Breast epithelium (tissue), 4 donors: ENCODE data around the gene CWC27. TPM values are rescaled to one million over a fixed set of nuclear protein-coding genes. Genes with fewer than 3 reads are reported as not detected.

Experiments
- DNase-seq, 2 donors: peaks; one replicate each; pipeline ENCODE4 v3.0.0-alpha.2; 2019; ENCODE audit warnings: low spot score in 2 of 2
- H3K27ac ChIP-seq, 2 donors: fragments of 200-600 bp; sonication (generic) in 1 of 2; one replicate each; pipeline ENCODE4 v1.5.1; 2016 to 2019; ENCODE audit warnings: mild to moderate bottlenecking in 1 of 2
- H3K27me3 ChIP-seq, 2 donors: fragments of 200-600 bp; sonication (generic) in 1 of 2; one replicate each; pipeline versions ENCODE4 v1.5.1 to v1.6.0; 2017 to 2019; ENCODE audit warnings: control low read depth in 1 of 2, mild to moderate bottlenecking in 1 of 2
- H3K36me3 ChIP-seq: fragments of 200-600 bp; one replicate; pipeline ENCODE4 v1.5.1; 2019
- H3K4me1 ChIP-seq, 2 donors: fragments of 200-600 bp; sonication (generic); one replicate each; pipeline ENCODE4 v1.5.1; 2016 to 2019; ENCODE audit warnings: control low read depth in 1 of 2
- H3K4me3 ChIP-seq, 3 donors: fragments of 200-600 bp; sonication (generic); 1 replicate in 2 of 3; 2 replicates in 1 of 3; pipeline ENCODE4 v1.5.1; 2016 to 2019; ENCODE audit warnings: mild to moderate bottlenecking in 3 of 3, moderate library complexity in 2 of 3
- H3K9me3 ChIP-seq, 2 donors: fragments of 200-600 bp; sonication (generic) in 1 of 2; one replicate each; pipeline ENCODE4 v1.5.1; 2016 to 2019; ENCODE audit warnings: control low read depth in 1 of 2
- POLR2A ChIP-seq: fragments of 450-650 bp; IDR thresholded peaks from one replicate; pipeline ENCODE4 v1.6.1; 2016; ENCODE audit warnings: antibody characterized with exemption, mild to moderate bottlenecking, moderate library complexity
- POLR2AphosphoS5 ChIP-seq, 3 donors: sonication (generic); formaldehyde crosslinking; IDR thresholded peaks; one replicate each; pipeline ENCODE4 v1.6.1; 2017; ENCODE audit warnings: antibody characterized with exemption in 3 of 3
- intact Hi-C: fragments of 100-400 bp; cut with DNase I; formaldehyde crosslinking; loops from one replicate; pipeline ENCODE4 v1.15.1; 2023; ENCODE audit warnings: low total_unique reads
- total RNA-seq, 3 donors: library from RNA; depleted of rRNA; stranded (reverse); fragments of >200 nt; gene quantifications; one replicate each; pipeline ENCODE4 v1.1.0, GENCODE V29; 2016
- TF ChIP-seq, protein P1 (sequence below), 3 donors: fragments of 450-650 bp; IDR thresholded peaks; one replicate each; pipeline ENCODE4 v1.5.1; 2016 to 2017; ENCODE audit warnings: antibody characterized with exemption in 3 of 3, mild to moderate bottlenecking in 3 of 3, moderate library complexity in 3 of 3

CWC27 gene
- total RNA-seq, 3 donors from 2014 or later: 10.6 to 19.9 (median 18.0) TPM

DNA sequence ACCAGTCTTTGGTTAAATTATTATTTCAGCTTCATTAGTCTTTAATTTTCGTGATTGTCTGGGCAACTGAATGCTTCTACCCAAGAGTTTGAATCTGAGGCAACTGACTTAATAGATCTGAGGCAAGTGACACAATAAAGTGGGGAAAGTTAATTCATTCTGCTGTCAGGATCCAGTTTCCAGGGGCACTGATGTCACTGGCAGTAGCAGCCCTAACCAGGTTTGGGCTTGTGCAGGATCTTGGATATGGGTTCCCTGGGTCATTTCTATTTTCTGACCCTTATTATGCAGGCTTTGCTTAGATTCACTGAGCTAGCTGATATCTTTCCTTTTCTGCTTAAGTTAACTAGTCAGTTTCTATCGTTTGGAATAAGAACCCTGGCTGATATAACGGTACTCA is 9.8 kb upstream of the CWC27 start:
- intact Hi-C loops: no loop called here
- Histone ChIP-seq H3K4me1 (no peaks in the 10 kb centered on the region), H3K27ac (no peak overlapping the region), H3K27me3 (no peaks in the 10 kb centered on the region), H3K9me3 (no peaks in the 10 kb centered on the region), H3K36me3 (no peaks in the 10 kb centered on the region), H3K4me3 (no peak overlapping the region)
- DNase-seq: no peak
- no peak for TF ChIP-seq POLR2AphosphoS5 (IDR thresholded peaks at IDR 0.05)

- H3K36me3 ChIP-seq: no peaks in the 10 kb centered on the region
- intact Hi-C loops: no loop called here
- no peak overlapping the region for H3K4me3 ChIP-seq
- DNase-seq: no peak
- no peaks in the 10 kb centered on the region for H3K27me3 ChIP-seq
- H3K9me3 ChIP-seq: no peaks in the 10 kb centered on the region
- TF ChIP-seq POLR2AphosphoS5 (IDR thresholded peaks at IDR 0.05): no peak
- TF ChIP-seq, protein P1, sequence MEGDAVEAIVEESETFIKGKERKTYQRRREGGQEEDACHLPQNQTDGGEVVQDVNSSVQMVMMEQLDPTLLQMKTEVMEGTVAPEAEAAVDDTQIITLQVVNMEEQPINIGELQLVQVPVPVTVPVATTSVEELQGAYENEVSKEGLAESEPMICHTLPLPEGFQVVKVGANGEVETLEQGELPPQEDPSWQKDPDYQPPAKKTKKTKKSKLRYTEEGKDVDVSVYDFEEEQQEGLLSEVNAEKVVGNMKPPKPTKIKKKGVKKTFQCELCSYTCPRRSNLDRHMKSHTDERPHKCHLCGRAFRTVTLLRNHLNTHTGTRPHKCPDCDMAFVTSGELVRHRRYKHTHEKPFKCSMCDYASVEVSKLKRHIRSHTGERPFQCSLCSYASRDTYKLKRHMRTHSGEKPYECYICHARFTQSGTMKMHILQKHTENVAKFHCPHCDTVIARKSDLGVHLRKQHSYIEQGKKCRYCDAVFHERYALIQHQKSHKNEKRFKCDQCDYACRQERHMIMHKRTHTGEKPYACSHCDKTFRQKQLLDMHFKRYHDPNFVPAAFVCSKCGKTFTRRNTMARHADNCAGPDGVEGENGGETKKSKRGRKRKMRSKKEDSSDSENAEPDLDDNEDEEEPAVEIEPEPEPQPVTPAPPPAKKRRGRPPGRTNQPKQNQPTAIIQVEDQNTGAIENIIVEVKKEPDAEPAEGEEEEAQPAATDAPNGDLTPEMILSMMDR (IDR thresholded peaks at IDR 0.05): no peak
- no peak for TF ChIP-seq POLR2A
- no peak overlapping the region for H3K27ac ChIP-seq
- no peaks in the 10 kb centered on the region for H3K4me1 ChIP-seq
Measured at GRCh38 chr5:64759960-64760660, 8.6 kb upstream of the CWC27 start.

DNA sequence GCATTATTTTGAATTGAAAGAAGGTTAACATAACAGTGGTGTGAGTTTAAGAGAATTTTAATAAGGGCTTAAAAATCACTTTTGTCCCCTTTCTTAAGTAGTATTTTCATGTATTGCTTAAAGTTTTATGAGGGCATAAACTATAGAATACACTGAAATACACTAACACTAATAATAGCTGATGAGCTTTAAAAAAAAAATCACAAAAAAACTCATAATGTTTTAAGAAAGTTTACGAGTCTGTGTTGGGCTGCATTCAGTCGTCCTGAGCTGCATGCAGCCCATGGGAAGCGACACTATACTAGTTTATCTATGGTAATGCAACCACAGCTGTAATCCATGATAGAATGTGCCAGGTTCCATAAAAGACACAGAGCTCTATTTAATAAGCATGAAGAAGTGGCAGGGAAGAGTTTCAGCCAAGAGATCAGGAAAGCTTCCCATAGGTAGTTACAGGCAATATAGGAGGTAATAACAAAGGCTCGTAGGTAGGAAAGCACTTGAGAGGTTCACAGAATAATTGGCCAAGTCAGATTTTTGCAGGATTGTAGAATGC is 4.7 kb upstream of the CWC27 start:
- no peak for DNase-seq
- H3K9me3 ChIP-seq: no peaks in the 10 kb centered on the region
- no peak overlapping the region for H3K4me3 ChIP-seq
- intact Hi-C loops: no loop called here
- TF ChIP-seq POLR2A: no peak
- TF ChIP-seq POLR2AphosphoS5 (IDR thresholded peaks at IDR 0.05): no peak
- TF ChIP-seq, protein P1 (IDR thresholded peaks at IDR 0.05): no peak
- H3K27ac ChIP-seq: no peak overlapping the region
- no peaks in the 10 kb centered on the region for H3K36me3 ChIP-seq
- H3K4me1 ChIP-seq: peaks cover 0 to 8% of the 10 kb centered on the region in 2 donors
- H3K27me3 ChIP-seq: no peaks in the 10 kb centered on the region

DNA sequence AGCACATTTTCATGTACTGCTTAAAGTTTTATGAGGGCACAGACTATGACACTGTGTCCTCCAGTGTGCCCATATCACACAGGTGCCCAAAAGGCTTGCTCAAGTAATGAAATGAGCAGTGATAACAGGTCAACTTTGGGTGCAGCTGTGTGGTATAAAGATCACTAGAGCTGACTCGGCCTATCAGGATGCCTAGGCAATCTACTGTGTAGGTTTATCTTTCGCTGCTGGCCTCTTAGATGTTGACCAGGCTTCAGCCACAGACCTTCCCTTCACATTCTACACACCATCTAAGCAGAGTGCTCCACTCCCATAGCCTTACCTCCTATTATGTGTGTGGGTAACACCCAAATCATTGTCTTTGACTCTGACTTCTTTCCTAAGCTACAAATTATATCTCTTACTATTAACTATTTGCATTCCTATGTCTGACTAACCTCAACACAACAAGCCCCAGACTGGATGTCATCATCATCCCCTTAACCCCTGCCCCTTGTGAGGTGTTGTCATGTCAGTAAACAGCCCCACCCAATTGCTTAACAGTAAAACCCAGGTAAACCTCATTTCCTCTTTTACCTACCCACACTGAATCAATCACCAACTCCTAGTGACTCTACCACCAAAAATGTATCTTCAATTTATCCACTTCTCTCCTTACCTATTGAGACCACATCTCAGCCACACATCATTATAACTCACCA is 2.8 kb upstream of the CWC27 start:
- no peaks in the 10 kb centered on the region for H3K9me3 ChIP-seq
- no peak for DNase-seq
- intact Hi-C loops: no loop called here
- H3K36me3 ChIP-seq: no peaks in the 10 kb centered on the region
- no peak overlapping the region for H3K27ac ChIP-seq
- H3K27me3 ChIP-seq: no peaks in the 10 kb centered on the region
- TF ChIP-seq POLR2A: no peak
- TF ChIP-seq POLR2AphosphoS5 (IDR thresholded peaks at IDR 0.05): no peak
- TF ChIP-seq, protein P1 (IDR thresholded peaks at IDR 0.05): no peak
- H3K4me1 ChIP-seq: peaks cover 0 to 20% of the 10 kb centered on the region in 2 donors
- H3K4me3 ChIP-seq: peak overlapping the region in 1 of 3 donors; percentile 86

- Histone ChIP-seq H3K27ac (no peak overlapping the region), H3K9me3 (no peaks in the 10 kb centered on the region), H3K4me3 (peak overlapping the region in 2 of 3 donors; percentile 72 to 86), H3K27me3 (no peaks in the 10 kb centered on the region), H3K36me3 (no peaks in the 10 kb centered on the region), H3K4me1 (peaks cover 0 to 20% of the 10 kb centered on the region in 2 donors)
- DNase-seq: no peak
- TF ChIP-seq POLR2A (no peak), POLR2AphosphoS5 (IDR thresholded peaks at IDR 0.05) (no peak)
- TF ChIP-seq, protein P1 (IDR thresholded peaks at IDR 0.05): no peak
- intact Hi-C loops: no loop called here
Measured at GRCh38 chr5:64766941-64767340, 1.8 kb upstream of the CWC27 start.
